ENCODE data around the gene KCNMB4.
"Not testable (repeated sequence)": the region's sequence is repeated elsewhere in the genome, so short reads cannot be mapped to it uniquely, and the experiment has no call there.

Gene KCNMB4

DNA sequence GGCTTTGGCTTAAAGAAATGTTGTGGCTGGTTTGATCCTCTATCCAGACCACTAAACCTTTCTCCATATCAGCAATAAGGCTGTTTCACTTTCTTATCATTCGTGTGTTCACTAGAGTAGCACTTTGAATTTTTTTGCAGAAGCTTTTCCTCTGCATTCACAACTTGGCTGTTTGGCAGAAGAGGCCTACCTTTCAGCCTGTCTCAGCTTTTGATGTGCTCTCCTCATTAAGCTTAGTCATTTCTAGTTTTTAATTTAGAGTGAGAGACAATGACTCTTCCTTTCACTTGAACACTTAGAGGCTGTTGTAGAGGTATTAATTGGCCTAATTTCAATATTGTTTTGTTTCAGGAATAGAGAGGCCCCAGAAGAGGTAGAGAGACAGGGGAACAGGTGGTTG is 13.8 kb downstream of the KCNMB4 start:
- DNase-seq, result no peak

DNA sequence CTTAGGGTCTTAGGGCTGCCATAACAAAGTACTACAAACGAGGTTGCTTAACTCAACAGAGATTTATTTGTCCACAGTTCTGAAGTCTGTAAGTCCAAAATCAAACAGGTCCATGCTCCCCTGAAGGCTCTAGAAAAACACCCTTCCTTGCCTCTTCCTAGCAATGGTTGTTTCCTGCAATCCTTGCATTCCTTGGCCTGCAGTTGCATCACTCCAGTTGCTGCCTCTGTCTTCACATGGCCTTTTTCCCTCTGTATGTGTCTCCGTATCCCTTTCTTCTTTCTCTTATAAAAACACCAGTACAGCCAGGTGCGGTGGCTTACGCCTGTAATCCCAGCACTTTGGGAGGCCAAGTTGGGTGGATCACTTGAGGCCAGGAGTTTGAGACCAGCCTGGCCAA is 17.4 kb downstream of the KCNMB4 start:
- no peak for DNase-seq

DNA sequence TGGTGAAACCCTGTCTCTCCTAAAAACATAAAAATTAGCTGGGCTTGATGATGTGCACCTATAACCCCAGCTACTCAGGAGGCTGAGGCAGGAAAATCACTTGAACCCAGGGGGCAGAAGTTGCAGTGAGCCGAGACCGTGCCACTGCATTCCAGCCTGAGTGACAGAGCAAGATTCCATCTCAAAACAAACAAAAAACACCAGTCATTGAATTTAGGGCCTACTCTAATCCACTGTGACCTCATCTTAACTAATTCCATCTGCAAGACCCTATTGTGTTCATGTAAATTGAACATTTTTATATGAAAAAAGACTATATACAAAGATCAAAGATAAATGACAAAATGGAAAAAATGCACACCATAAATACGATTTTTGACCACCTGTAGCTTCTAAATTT is 17.8 kb downstream of the KCNMB4 start:
- no peak for DNase-seq

DNA sequence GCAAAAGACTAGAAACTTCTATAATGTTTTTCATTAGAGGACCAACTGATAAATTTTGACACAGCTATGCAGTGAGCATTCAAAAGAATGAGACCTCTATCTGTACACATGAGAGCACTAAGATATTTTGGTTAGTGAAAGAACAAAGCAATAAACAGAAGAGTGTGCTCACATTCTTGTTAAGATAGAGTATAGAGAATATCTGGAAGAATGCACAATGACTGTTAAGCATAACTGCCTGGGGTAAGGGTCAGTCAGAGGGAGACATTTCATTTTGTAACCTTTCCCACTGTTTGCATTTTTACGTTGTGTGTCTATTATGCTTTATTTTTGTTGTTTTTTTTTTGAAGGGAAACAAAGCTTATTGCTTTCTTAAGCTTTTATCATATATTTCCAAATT is 20.7 kb downstream of the KCNMB4 start:
- DNase-seq, result no peak

DNA sequence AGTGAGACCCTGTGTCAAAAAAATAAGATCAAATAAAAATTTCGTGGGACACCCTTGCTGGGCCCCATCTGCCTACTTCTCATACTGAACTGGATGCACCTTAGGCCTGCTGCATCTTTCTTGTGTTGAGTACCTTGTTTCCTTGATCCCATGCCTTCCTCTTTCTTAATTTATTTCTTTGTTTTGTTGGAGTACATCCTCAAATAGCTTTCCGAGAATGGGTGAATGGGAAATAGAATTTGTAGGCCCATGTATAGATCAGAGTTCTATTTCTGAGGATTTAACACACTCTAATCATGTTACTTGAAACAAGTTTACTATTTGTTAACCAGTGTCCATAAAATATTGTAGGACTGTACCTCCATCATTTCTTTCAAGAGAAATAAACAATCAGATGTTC is 23.6 kb downstream of the KCNMB4 start:
- DNase-seq, result no peak

DNA sequence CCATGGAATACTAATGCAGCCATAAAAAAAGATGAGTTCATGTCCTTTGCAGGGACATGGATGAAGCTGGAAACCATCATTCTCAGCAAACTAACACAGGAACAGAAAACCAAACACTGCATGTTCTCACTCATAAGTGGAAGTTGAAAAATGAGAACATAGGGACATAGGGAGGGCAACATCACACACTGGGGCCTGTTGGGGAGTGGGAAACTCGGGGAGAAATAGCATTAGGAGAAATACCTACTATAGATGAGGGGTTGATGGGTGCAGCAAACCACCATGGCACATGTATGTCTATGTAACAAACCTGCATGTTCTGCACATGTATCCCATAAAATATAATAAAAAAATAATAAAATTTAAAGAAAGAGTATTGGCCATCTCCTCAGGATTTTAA is 26.5 kb downstream of the KCNMB4 start:
- DNase-seq, result not testable (repeated sequence)

DNA sequence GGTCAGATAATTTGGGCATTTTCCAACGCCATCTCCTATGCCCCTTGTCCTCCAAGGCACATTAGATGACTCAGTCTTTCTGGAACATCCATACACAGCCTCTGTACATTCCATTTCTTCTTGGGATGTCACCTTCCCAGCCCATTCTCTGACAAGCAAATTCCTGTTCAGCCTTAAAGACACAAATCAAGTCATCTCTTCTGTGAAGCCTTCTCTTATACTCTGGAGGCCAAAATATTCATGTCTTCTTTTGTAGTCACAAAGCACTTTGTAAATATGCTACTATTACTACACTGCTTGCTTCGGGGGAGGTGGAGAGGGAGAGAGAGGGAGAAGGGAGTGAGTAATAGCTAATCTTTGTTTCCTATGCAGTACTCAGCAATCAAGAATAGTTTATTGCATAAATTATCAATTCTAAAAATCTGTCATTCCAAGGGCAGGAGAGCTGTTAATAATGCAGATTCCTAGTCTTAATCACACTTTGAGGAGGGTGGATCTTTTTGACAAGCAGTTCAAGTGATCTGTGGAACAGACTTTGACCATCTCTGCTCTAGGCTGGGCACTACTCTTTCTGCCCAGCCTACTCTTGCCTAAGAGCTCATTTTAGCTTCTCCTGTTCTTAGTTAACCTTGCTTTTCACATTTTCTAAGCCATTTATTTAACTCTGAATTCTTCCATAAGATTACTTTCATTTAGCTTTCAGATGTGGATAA is 27.9 kb downstream of the KCNMB4 start:
- no peak for DNase-seq

DNA sequence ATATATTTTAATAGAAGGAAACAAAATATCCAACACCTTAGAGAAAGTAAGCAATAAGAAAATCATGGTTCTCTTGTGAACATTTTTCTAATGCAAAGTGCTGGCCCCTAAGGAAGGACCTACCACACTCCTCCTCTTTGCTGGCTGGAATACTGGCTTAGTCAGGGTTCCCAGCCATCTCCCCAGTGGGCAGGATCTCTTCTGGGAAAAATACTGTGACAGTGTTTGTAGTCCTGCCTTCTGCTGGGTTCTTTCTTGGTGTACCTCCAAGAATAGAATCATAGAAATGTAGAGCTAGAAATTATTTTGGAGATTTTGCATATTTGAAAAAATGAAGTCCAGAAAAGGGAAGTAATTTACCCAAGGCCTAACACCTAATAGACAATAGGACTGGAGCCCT is 31.9 kb downstream of the KCNMB4 start:
- DNase-seq, result no peak

DNA sequence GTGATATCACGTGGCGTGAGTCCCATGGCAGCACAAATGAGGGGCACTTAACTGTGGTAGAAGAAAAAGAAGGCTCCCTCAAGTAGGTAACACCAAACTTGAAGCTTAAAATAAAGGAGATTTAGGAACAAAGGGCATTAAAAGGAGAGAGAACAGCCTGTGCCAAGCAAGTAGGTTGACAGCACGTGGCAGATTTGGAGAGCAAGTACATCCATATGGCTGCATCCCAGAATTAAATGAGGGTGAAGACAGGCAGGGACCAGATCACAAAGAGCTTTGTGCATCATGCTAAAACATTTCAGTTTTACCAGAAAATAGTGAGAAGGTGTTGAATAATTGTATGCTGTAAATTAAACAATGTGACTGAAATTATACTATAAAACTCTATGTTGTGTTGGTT is 32.8 kb downstream of the KCNMB4 start:
- no peak for DNase-seq

DNA sequence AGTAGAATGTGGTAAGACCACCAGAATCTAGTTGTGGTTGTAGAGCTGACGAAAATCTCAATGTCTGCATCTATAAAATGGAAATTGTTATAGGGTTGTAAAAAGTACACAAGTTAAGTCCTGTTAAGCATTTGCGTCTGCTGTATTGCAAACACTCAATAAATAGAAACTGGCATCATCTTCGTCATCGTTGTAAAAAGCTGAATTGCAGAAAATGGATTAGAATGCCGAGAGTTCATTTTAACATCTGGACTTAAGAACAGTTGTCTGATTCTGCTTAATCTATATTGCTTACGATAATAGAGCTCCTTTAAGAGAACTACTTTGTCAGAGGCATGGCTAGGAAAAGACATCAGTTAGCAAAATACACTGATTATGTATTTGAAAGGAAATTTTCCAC is 33.2 kb downstream of the KCNMB4 start:
- DNase-seq, result no peak

DNA sequence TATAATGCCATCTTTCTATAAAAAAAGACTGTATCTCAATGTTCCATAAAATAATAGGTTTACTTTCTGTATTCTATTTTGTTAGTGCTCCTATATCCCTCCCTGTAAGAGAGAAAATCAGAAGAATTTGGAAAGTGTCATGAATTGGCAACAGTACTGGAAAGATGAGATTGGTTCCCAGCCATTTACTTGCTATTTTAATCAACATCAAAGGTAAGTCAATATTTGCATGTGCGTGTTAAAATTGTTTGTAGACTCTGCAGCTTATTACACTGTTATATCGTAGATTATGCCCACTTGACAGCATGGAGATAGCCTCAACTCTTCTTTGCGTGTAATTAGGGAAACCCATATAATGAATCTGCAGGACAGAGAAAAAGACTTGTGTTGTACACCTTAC is 34.0 kb downstream of the KCNMB4 start:
- no peak for DNase-seq

DNA sequence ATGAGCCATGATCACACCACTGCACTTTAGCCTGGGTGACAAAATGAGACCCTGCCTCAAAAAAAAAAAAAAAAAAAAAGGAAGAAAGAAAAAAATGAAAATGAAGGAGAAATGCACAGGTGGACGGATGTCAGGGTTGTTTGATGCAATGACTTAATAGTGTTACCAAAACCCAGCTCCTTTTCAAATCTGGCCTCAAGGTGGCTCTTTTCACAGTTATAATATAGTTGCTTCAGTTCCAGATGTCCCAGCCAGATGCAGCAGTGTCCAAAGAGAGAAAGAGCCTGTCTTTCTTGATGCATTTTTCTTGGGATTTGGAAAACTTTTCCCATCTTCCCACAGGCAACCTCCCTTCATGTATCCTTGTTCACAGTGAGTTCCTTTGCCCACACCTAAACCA is 36.5 kb downstream of the KCNMB4 start:
- DNase-seq, result no peak

DNA sequence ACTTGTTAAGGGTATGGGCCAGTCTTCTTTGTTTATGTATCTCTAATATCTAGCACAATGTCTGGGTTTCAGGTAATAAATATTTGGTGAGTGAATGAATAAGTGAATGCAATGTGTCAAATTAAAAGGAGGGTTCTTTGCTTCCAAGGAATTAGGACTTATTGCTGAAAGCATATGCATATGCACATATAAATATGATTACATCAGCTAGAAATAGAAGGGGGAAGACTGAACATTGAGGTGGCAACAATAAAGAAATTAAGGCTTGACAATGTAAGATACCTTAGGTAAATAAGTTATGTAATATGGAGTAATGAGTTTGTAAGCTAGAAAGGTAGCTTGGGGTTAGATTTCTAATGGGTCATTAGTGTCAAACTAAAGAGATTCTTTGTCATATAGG is 37.7 kb downstream of the KCNMB4 start:
- DNase-seq, result no peak

DNA sequence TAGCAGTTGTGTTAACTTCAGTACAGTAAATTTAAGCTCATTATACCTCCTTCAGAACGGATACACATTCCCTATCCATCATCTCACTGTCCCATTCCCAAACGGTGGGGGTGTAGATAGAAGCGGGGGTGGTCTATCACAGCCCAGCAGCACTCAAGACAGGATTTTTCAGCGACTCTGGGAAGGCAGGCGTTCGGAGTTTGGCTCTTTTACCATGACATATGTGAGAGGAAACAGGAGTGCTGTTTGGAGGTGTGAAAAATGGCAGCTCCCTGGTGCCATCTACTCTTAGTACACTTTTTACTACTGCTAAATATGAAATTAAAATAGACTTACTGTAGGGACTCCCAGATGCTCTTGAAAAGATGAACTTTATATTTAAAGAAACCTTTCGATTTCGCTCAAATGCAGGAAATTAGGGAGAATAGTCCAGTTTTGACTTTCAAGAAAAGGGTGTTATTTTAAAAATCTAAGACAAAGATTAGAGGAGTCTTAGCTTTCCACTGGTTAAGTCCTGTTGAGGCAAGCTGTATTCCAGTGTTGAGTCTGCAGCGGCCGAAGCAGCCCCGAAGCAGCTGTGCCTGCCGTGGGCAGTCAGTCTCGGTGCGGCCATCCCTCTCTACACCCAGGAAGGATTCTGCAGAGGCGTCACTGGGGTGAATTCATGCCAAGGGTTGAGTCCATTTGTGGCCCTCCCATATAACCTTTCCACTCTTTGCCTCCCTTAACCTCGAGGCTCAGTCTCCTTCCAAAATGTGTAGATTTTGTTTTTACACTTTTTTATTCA is 42.1 kb downstream of the KCNMB4 start:
- DNase-seq, result no peak

DNA sequence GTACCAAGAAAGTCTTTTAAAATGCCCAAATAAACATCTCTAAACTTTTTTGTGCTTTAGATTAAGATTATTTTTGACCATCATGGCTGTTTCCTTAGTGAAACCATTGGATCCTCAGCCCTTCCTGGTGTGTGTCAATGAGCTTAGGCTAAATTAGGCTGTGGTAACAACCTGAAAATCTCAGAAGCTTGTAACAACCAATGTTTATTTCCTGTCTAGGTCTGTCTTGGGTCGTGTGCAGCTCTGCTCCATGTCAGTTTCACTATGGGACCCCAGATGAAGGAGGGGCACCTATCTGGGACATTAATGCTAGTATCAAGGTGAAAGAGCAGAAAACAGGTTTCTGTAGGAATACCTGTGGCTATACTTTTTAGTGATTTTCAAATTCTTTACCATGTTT is 49.9 kb downstream of the KCNMB4 start:
- DNase-seq, result no peak

DNA sequence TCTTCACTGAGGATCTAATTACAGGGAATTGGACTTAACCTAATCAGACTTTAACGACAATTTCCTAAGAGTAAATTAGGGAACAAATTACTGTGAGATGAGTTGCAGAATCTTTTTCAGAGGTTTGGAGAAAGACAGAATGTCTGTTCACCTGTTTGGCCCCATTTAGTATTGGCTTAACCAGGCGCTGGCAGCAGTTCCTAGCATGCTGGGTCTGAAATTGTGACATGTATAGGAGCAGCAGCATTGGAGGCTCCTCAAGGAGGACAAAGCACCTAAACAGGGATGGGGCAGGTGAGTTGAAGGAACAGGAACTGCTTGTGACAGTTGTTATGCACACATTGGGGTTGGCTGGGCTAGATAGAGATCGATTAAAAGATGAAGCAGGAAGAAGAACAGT is 51.0 kb downstream of the KCNMB4 start:
- no peak for DNase-seq

DNA sequence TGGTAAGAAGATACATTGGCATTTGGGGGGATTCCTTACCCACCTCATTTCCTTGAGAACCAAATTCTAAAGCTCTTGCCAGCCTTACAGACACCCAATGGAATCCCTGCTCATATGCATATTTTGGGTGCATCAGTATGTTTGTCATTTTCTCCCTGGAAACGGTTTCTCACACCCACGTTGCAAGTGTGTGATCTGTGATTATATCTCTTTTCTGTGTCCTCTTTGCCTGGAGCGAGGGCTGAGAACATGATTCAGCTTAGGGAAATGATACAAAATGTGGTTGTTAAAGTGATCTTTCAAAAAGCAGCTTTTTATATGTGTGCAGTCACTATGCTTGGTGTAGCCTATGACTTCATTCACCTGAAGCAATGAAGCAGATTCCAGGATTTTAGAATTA is 52.0 kb downstream of the KCNMB4 start:
- no peak for DNase-seq

DNA sequence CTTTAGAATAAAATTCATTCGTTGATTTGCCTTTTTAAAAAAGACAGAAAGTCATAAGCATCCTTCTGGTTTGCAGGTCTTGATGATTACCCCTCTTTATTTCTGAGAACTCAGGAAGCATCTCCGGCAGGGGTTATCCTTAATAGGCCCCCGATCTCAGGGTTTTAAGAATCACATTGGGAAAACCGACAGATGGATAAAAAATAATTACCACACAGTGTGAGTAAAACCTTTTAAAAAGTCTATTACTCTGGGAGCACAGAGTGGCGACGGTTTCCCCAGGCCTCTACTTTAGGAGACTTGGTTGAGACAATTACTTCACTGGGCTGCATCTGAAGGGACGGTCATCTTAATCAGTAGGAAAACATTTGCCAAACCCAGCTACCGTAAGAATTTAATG is 56.5 kb downstream of the KCNMB4 start:
- no peak for DNase-seq

DNA sequence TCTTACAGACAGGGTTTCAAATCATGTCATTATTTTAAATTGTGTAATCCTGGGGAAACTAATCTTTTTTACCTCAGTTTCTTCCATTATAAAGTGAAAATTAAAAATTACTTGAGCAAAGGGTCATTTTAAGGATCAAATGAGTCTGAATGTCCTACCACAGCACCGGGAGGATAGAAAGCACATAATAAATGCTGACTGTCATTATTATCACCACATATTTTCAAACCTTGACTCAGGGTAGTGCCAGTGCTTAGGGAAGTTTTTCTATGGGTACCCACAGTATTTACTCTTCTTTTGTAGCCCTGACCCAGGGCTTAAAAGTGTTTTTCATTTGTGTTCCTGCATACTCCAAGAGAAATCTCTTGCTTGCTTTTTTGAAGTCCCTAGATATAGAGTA is 60.5 kb downstream of the KCNMB4 start:
- no peak for DNase-seq

DNA sequence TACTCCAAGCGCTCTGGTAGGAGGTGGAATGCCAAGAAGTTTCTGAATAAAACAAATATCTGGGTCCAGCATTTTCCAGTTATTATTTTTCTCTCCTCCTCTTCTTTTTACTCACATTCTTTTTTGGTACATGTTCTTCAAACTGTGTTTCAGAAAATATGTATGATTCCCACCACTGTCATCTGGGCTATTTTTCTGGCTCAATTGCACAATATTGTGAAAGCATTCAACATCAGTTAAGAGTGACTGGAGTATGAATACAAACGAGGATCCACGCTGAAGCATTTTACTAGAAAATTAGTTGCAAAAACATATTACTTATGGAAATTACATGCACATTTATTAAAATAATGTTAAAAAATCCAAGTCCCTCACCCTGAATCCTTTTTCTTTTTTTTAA is 61.5 kb downstream of the KCNMB4 start:
- no peak for DNase-seq

DNA sequence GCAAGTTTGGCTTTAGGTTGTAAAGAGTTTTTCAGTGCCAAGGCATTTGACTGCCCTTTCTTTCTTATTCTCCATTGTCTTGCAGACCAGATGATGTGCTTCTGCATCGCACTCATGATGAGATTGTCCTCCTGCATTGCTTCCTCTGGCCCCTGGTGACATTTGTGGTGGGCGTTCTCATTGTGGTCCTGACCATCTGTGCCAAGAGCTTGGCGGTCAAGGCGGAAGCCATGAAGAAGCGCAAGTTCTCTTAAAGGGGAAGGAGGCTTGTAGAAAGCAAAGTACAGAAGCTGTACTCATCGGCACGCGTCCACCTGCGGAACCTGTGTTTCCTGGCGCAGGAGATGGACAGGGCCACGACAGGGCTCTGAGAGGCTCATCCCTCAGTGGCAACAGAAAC is 64.3 kb downstream of the KCNMB4 start:
- DNase-seq, result no peak

DNA sequence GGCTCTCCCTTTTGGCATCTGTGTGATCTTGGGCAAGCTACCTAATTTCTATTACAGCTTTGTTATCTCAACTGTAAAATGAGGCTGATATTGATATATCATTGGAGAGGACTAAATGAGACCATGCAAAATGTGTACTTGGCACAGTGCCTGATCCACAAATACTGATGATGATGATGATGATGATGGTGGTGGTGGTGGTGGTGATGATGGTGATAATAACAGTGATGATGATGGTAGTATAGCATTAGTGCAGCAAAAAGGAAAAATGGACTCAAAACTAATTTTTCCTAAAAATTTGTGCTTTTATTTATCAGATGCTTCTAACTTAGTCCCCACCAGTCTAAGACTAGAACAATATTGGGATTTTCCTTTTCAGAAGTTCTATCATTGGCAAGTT is 70.7 kb downstream of the KCNMB4 start:
- no peak for DNase-seq

DNA sequence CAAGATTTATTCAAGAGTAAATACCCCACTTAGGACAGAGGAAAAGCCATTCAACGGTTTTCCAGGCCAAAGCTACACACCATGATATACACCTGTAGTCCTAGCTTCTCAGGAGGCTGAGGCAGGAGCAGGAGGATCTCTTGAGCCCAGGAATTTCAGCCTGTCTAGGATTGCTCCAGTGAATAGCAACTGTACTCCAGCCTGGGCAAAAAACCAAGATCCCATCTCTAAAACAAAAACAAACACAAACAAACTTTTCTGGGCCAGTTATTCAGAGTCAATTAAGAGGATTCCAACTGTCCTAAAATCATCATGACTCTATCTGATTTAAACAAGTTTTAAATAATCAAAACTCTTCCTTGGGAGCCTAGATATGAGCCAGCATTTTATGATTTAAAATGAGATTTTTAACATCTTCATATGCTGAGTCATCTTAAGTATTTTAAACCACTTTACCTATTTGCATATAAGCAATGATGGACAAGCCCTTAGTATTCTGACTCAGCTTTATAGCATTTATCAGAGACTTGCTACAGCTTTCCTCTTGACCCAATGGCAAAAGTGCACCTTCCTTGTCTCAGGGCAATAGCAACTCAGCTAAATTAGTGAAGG is 77.1 kb downstream of the KCNMB4 start:
- no peak for DNase-seq

DNA sequence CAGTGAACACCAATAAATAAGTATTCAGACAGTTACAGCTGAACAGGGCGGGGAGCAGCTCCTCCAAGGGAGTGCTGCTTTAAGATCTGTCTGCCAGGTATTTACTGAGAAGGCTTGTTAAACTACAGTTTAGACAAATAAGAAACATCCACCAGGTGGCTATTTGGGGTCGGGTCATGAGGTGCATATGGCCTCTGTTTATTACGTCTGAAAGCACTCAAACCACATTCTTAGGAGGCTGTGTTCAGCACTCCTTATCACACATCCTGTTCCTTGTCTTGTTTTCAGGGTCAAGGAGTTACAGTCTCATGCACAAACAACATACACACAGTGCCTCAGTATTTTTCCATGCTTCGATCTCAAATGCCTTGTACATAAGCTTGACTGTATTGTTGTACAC is 78.8 kb downstream of the KCNMB4 start:
- DNase-seq, result no peak

Measured in suppressor macrophage treated with lipopolysaccharide for 1 hour (primary cell).